Ovary (tissue), 9 donors: Measurements from ENCODE around the gene DPH7. TPM values are rescaled to one million over a fixed set of nuclear protein-coding genes. Genes with fewer than 3 reads are reported as not detected.
A peak's percentile ranks its signal among the peaks of the same experiment; 100 is the strongest.

ENCODE experiments used
- DNase-seq, 5 donors: peaks; one replicate each; pipeline ENCODE4 v3.0.0-alpha.2; 2019 to 2020
- H3K27ac ChIP-seq, 2 donors: fragments of 200-600 bp; one replicate each; pipeline versions ENCODE4 v1.5.1 to v1.8.0; 2019 to 2022
- H3K27me3 ChIP-seq: fragments of 200-600 bp; one replicate; pipeline ENCODE4 v1.8.0; 2022
- H3K36me3 ChIP-seq: fragments of 200-600 bp; sonication (generic); one replicate; pipeline ENCODE4 v1.5.1; 2019
- H3K4me1 ChIP-seq: one replicate; pipeline ENCODE4 v1.8.1; 2013; ENCODE audit warnings: mild to moderate bottlenecking, moderate library complexity; ENCODE audit not compliant: insufficient read depth
- H3K4me3 ChIP-seq: fragments of 200-600 bp; sonication (generic); one replicate; pipeline ENCODE4 v1.5.1; 2017
- H3K9me3 ChIP-seq, 2 donors: fragments of 200-600 bp in 1 of 2; sonication (generic) in 1 of 2; one replicate each; pipeline versions ENCODE4 v1.5.1 to v1.8.1; 2013 to 2019; ENCODE audit warnings: mild to moderate bottlenecking in 1 of 2, moderate library complexity in 1 of 2
- CTCF ChIP-seq, 3 donors: fragments of 450-650 bp in 2 of 3; fragments of 200-600 bp in 1 of 3; IDR thresholded peaks; one replicate each; pipeline versions ENCODE4 v1.5.1 to v1.8.0; 2016 to 2022; ENCODE audit warnings: antibody characterized with exemption in 3 of 3, mild to moderate bottlenecking in 1 of 3
- EP300 ChIP-seq: sonication (generic); formaldehyde crosslinking; IDR thresholded peaks from one replicate; pipeline ENCODE4 v1.6.1; 2017; ENCODE audit warnings: antibody characterized with exemption
- POLR2A ChIP-seq: fragments of 450-650 bp; IDR thresholded peaks from one replicate; pipeline ENCODE4 v1.6.1; 2017; ENCODE audit warnings: antibody characterized with exemption, mild to moderate bottlenecking, moderate library complexity
- WGBS, 3 donors: extraction: QIAGEN DNeasy Blood & Tissue Kit in 1 of 3; methylation state at CpG; one replicate each; pipeline versions ENCODE4 v1.1.5 to v1.1.7; 2013 to 2017; 5-methylcytosine and 5-hydroxymethylcytosine counted together
- intact Hi-C, 4 donors: fragments of 100-400 bp; cut with DNase I; formaldehyde crosslinking; loops; one replicate each; pipeline versions ENCODE4 v1.11.0 to v1.15.1; 2022 to 2023
- polyA plus RNA-seq, 2 donors: library from polyadenylated mRNA; stranded (reverse); fragments of 200-250 nt in 1 of 2; fragments of 350-450 nt in 1 of 2; fragmentation: Illumina TruSeq in 1 of 2; extraction: RNeasy Lipid Tissue Mini Kit (QIAGEN cat#74804) in 1 of 2; gene quantifications; one replicate each; pipeline ENCODE4 v1.2.3, GENCODE V29; 2013 to 2014
- total RNA-seq, 7 donors: library from RNA; depleted of rRNA in 2 of 7; stranded (reverse); fragments of >200 nt in 2 of 7; fragmentation: NEBNext Ultra II Directional in 3 of 7; extraction: Animal tissue kit (Norgen Biotek cat#: 25700) in 3 of 7; gene quantifications; one replicate each; pipeline versions ENCODE4 v1.1.0 to v1.2.4, GENCODE V29; 2016 to 2023
- donor health status: DM: no; HTN: no; CAD: no; lungs with moderate emphysema.
- donor health status: DM: no; HTN: no; CAD: no.
- donor health status: Bipolar disorder and iron deficiency.
- donor health status: DM: yes; HTN: yes; CAD: no.
- donor health status: DM: no; HTN: no; CAD: no.
- donor health status: DM: yes; HTN: yes; CAD: no.

DPH7 gene
- total and polyA plus RNA-seq, 9 donors, result 15.4 to 38.2 (median 33.0) TPM

- intact Hi-C loops, result no loop called here
- peak in 2 of 5 donors; percentile 51 to 57 for DNase-seq
- Histone ChIP-seq H3K27me3 (no peaks in the 10 kb centered on the region), H3K36me3 (no peaks in the 10 kb centered on the region), H3K4me3 (peak overlapping the region; percentile 80), H3K4me1 (peaks cover 7% of the 10 kb centered on the region), H3K9me3 (no peaks in the 10 kb centered on the region), H3K27ac (no peak overlapping the region)
- WGBS, 3 donors, result 40 to 52% (median 43%) methylated on average over 13 of the region's 13 CpGs
- TF ChIP-seq CTCF (IDR thresholded peaks at IDR 0.05), result no peak
- TF ChIP-seq EP300, result no peak
- no peak for TF ChIP-seq POLR2A
Measured at GRCh38 chr9:137606734-137607138, 28.0 kb upstream of the DPH7 start.

GRCh38 chr9:137606005-137606621 lies 27.4 kb upstream of the DPH7 start:
- H3K27me3 ChIP-seq, result no peaks in the 10 kb centered on the region
- no peaks in the 10 kb centered on the region for H3K36me3 ChIP-seq
- peaks cover 6% of the 10 kb centered on the region for H3K4me1 ChIP-seq
- no peaks in the 10 kb centered on the region for H3K9me3 ChIP-seq
- DNase-seq, result peak; percentile 40 to 68 (median 66)
- 3 to 6% (median 4%) methylated on average over 28 to 57 of the region's 57 CpGs for WGBS, 3 donors
- H3K27ac ChIP-seq, result peak overlapping the region in 1 of 2 donors; percentile 23
- peak overlapping the region; percentile 80 for H3K4me3 ChIP-seq
- intact Hi-C loops, result no loop called here
- TF ChIP-seq POLR2A (no peak), EP300 (no peak), CTCF (IDR thresholded peaks at IDR 0.05) (no peak)

- 0 to 1% (median 0%) methylated on average over 24 to 110 of the region's 111 CpGs for WGBS, 3 donors
- Histone ChIP-seq H3K9me3 (no peaks in the 10 kb centered on the region), H3K27ac (peak within 1 kb of the TSS in 1 of 2 donors; percentile 23), H3K4me1 (peaks cover 6% of the 10 kb centered on the region), H3K36me3 (no peaks in the 10 kb centered on the region), H3K27me3 (no peaks in the 10 kb centered on the region), H3K4me3 (peak within 1 kb of the TSS; percentile 80)
- DNase-seq, result peak; percentile 87 to 94 (median 90)
- intact Hi-C loops, result no loop called here
- TF ChIP-seq CTCF (IDR thresholded peaks at IDR 0.05) (no peak), EP300 (no peak), POLR2A (peak; percentile 28)
Measured at GRCh38 chr9:137605121-137606004, 26.6 kb upstream of the DPH7 start, which contains the start of gene ARRDC1. Gene ARRDC1 (plus strand): TSS chr9:137605686. CDS start chr9:137605718, 32 bp downstream.

GRCh38 chr9:137604345-137605086 lies 25.8 kb upstream of the DPH7 start:
- no peaks in the 10 kb centered on the region for H3K36me3 ChIP-seq
- H3K4me1 ChIP-seq, result peaks cover 6% of the 10 kb centered on the region
- H3K9me3 ChIP-seq, result no peaks in the 10 kb centered on the region
- H3K27me3 ChIP-seq, result no peaks in the 10 kb centered on the region
- TF ChIP-seq CTCF (IDR thresholded peaks at IDR 0.05), result no peak
- no peak for TF ChIP-seq POLR2A
- no peak for TF ChIP-seq EP300
- WGBS, 3 donors, result 6 to 19% (median 10%) methylated on average over 22 to 49 of the region's 49 CpGs
- no peak overlapping the region for H3K27ac ChIP-seq
- H3K4me3 ChIP-seq, result peak overlapping the region; percentile 65
- peak in 1 of 5 donors; percentile 66 for DNase-seq
- intact Hi-C loops, result no loop called here
